ENCODE data around the gene PIP. TPM values are rescaled to one million over a fixed set of nuclear protein-coding genes. Genes with fewer than 3 reads are reported as not detected.
"Not testable (repeated sequence)": the region's sequence is repeated elsewhere in the genome, so short reads cannot be mapped to it uniquely, and the experiment has no call there.

Gene PIP
- total RNA-seq, 1 experiment from 2014 or later: not detected

DNA sequence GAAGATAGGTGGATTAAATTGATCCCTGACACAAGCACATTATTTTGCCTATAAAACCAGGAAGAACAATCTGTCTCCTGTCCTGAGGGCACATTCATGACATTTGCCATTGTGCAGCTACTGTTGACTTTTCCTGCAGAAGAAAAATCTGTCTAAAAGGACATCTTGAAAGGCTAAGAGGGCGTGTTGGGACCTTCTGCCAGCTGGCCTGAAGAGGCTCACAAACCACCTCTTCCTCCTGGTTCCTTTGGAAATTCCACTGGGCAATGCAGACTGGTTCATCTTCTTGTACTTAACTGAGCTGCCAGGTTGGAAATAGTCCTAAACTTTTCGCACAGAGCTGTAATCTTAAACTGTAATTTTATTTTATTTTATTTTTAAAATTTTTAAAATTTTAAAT is 35.7 kb upstream of the PIP start:
- intact Hi-C loops (cut with micrococcal nuclease; ENCODE audit: unreplicated experiment): no loop called here

GRCh38 chr7:143099579-143099978 is 32.3 kb upstream of the PIP start:
- H3K36me3 Mint-ChIP-seq (ENCODE audit: insufficient read depth, unreplicated experiment); H3K36me3 ChIP-seq (ENCODE audit: control insufficient read depth, insufficient read depth, low read length); H3K27me3 ChIP-seq (replicated peaks; ENCODE audit: control insufficient read depth, insufficient read depth, low read length); H3K4me3 ChIP-seq (ENCODE audit: low read depth, low read length); H3K4me1 ChIP-seq; intact Hi-C loops (cut with micrococcal nuclease; ENCODE audit: unreplicated experiment); CTCF ChIA-PET; BruUV-seq (replicated peaks); POLR2A ChIA-PET; H3K27ac Mint-ChIP-seq (ENCODE audit: unreplicated experiment); H3K4me3 Mint-ChIP-seq (ENCODE audit: unreplicated experiment); DNase-seq; H3K27me3 Mint-ChIP-seq (ENCODE audit: insufficient read depth, unreplicated experiment); H3K4me1 Mint-ChIP-seq (ENCODE audit: low read depth, unreplicated experiment): not testable (repeated sequence)
- peaks cover 22% of the 10 kb centered on the region for H3K9me3 Mint-ChIP-seq (ENCODE audit: unreplicated experiment)
- peaks cover 15% of the 10 kb centered on the region for H3K9me3 ChIP-seq

More for the DNA sequence above, 35.7 kb upstream of the PIP start:
- H3K4me1 Mint-ChIP-seq (ENCODE audit: low read depth, unreplicated experiment): no peaks in the 10 kb centered on the region
- TF ChIP-seq, protein P1, sequence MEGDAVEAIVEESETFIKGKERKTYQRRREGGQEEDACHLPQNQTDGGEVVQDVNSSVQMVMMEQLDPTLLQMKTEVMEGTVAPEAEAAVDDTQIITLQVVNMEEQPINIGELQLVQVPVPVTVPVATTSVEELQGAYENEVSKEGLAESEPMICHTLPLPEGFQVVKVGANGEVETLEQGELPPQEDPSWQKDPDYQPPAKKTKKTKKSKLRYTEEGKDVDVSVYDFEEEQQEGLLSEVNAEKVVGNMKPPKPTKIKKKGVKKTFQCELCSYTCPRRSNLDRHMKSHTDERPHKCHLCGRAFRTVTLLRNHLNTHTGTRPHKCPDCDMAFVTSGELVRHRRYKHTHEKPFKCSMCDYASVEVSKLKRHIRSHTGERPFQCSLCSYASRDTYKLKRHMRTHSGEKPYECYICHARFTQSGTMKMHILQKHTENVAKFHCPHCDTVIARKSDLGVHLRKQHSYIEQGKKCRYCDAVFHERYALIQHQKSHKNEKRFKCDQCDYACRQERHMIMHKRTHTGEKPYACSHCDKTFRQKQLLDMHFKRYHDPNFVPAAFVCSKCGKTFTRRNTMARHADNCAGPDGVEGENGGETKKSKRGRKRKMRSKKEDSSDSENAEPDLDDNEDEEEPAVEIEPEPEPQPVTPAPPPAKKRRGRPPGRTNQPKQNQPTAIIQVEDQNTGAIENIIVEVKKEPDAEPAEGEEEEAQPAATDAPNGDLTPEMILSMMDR (IDR thresholded peaks at IDR 0.05; ENCODE audit: insufficient read depth in 1 of 2, low read depth in 1 of 2, low read length in 1 of 2, severe bottlenecking in 1 of 2, unreplicated experiment in 1 of 2): no peak
- no peak overlapping the region for H3K4me3 ChIP-seq (ENCODE audit: low read depth, low read length)
- H3K27me3 ChIP-seq (replicated peaks; ENCODE audit: control insufficient read depth, insufficient read depth, low read length): no peaks in the 10 kb centered on the region
- peaks cover 22% of the 10 kb centered on the region for H3K9me3 Mint-ChIP-seq (ENCODE audit: unreplicated experiment)
- H3K9me3 ChIP-seq: peaks cover 7% of the 10 kb centered on the region
- ChIA-PET POLR2A (no interaction called here), CTCF (no interaction called here)
- no peak for DNase-seq
- H3K4me3 Mint-ChIP-seq (ENCODE audit: unreplicated experiment): no peak overlapping the region
- no TSS peak for BruUV-seq (replicated peaks)
- H3K36me3 ChIP-seq (ENCODE audit: control insufficient read depth, insufficient read depth, low read length): no peaks in the 10 kb centered on the region
- H3K27ac Mint-ChIP-seq (ENCODE audit: unreplicated experiment): no peak overlapping the region
- no peaks in the 10 kb centered on the region for H3K36me3 Mint-ChIP-seq (ENCODE audit: insufficient read depth, unreplicated experiment)
- peaks cover 2% of the 10 kb centered on the region for H3K27me3 Mint-ChIP-seq (ENCODE audit: insufficient read depth, unreplicated experiment)
- no peaks in the 10 kb centered on the region for H3K4me1 ChIP-seq

DNA sequence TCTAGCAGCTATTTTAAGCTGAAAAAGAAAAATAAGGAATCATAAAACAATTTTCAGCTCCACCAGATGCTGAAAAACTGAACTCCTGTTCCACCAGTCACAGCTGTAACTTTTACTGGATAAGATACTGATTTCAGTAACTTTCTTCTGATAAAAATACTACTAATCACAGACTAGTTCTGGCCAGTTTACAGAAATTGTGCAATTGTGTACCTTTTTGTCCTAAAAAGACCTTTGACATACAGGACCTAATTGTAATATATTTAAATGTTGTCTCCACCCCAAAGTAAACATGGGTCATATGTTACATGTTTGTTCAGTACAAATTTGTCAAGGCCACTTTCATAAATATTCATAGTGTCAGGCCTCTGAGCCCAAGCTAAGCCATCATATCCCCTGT is 27.1 kb upstream of the PIP start:
- no peaks in the 10 kb centered on the region for H3K36me3 ChIP-seq (ENCODE audit: control insufficient read depth, insufficient read depth, low read length)
- peaks cover 10% of the 10 kb centered on the region for H3K4me1 ChIP-seq
- POLR2A ChIA-PET: no interaction called here
- TF ChIP-seq, protein P1 (IDR thresholded peaks at IDR 0.05; ENCODE audit: insufficient read depth in 1 of 2, low read depth in 1 of 2, low read length in 1 of 2, severe bottlenecking in 1 of 2, unreplicated experiment in 1 of 2): no peak
- H3K27me3 ChIP-seq (replicated peaks; ENCODE audit: control insufficient read depth, insufficient read depth, low read length): no peaks in the 10 kb centered on the region
- CTCF ChIA-PET: no interaction called here
- Mint-ChIP-seq H3K27me3 (ENCODE audit: insufficient read depth, unreplicated experiment) (no peaks in the 10 kb centered on the region), H3K4me3 (ENCODE audit: unreplicated experiment) (no peak overlapping the region), H3K36me3 (ENCODE audit: insufficient read depth, unreplicated experiment) (no peaks in the 10 kb centered on the region), H3K9me3 (ENCODE audit: unreplicated experiment) (no peaks in the 10 kb centered on the region), H3K4me1 (ENCODE audit: low read depth, unreplicated experiment) (no peaks in the 10 kb centered on the region), H3K27ac (ENCODE audit: unreplicated experiment) (no peak overlapping the region)
- peaks cover 8% of the 10 kb centered on the region for H3K9me3 ChIP-seq
- peak in 1 of 2 experiments; percentile 8 for DNase-seq
- intact Hi-C loops (cut with micrococcal nuclease; ENCODE audit: unreplicated experiment): no loop called here
- BruUV-seq (replicated peaks): no TSS peak
- no peak overlapping the region for H3K4me3 ChIP-seq (ENCODE audit: low read depth, low read length)

GRCh38 chr7:143108019-143108418 is 23.9 kb upstream of the PIP start:
- H3K9me3 ChIP-seq: peaks cover 22% of the 10 kb centered on the region
- H3K4me1 ChIP-seq; H3K4me3 Mint-ChIP-seq (ENCODE audit: unreplicated experiment); H3K4me3 ChIP-seq (ENCODE audit: low read depth, low read length); H3K27me3 ChIP-seq (replicated peaks; ENCODE audit: control insufficient read depth, insufficient read depth, low read length); H3K36me3 Mint-ChIP-seq (ENCODE audit: insufficient read depth, unreplicated experiment); H3K27me3 Mint-ChIP-seq (ENCODE audit: insufficient read depth, unreplicated experiment); H3K27ac Mint-ChIP-seq (ENCODE audit: unreplicated experiment); CTCF ChIA-PET; BruUV-seq (replicated peaks); H3K9me3 Mint-ChIP-seq (ENCODE audit: unreplicated experiment); intact Hi-C loops (cut with micrococcal nuclease; ENCODE audit: unreplicated experiment); H3K36me3 ChIP-seq (ENCODE audit: control insufficient read depth, insufficient read depth, low read length); H3K4me1 Mint-ChIP-seq (ENCODE audit: low read depth, unreplicated experiment); DNase-seq; POLR2A ChIA-PET: not testable (repeated sequence)
